GM19397 (cell line): ENCODE results near the gene TIMP4.

ENCODE experiments used
- ATAC-seq: cut with Tn5 transposase; IDR thresholded peaks from one replicate; pipeline ENCODE4 v1.9.1; 2021; ENCODE audit warnings: mild to moderate bottlenecking, moderate library complexity; ENCODE audit not compliant: unreplicated experiment

Gene TIMP4

DNA sequence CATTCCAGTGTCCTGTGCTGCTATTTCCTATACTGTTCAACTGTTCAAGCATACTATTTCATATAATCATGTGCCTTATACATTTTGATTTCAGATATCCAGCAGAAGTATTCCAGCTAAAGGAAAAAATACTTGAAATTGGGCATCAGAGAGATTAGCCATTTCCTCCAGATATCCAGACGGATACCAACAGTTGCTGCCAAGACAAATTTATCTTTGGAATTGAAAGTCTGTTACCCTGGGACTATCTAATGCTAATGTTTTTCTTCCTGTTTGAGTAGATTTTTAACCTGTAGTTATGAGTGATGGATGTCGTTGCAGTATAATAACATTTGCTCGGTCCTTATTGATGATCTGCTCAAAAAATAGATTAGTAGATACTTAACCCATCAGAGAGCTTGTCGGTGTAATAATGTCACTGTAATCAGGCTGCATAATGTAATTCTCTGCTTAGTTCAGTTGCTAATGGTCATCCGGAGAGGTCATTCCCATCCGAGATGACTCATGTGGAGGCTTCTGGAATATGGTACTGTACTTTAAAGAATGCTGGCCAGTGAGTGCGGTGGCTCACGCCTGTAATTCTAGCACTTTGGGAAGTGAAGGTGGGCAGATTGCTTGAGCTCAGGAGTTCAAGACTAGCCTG is 51.5 kb downstream of the TIMP4 start:
- ATAC-seq = no peak
